ENCODE data around the gene CEP164. TPM values are rescaled to one million over a fixed set of nuclear protein-coding genes. Genes with fewer than 3 reads are reported as not detected.
A peak's percentile ranks its signal among the peaks of the same experiment; 100 is the strongest.

CEP164 gene
- total and polyA plus RNA-seq, 9 of the 15 experiments (the other 6 are each of a cell fraction or from before 2014, with no cell fraction given), result 2.1 to 16.5 (median 10.4) TPM

GRCh38 chr11:117327567-117328374 lies at the start of gene CEP164 (continued):
- TF ChIP-seq HDGF (IDR thresholded peaks at IDR 0.05) (no peak), BRD4 (IDR thresholded peaks at IDR 0.05) (no peak; the same call in 1 of the 2 replicates), MYNN (IDR thresholded peaks at IDR 0.05) (no peak), MYNN (CRISPR knock-in tag; IDR thresholded peaks at IDR 0.05) (no peak), ZNF408 (CRISPR knock-in tag; IDR thresholded peaks at IDR 0.05; ENCODE audit: low read depth) (no peak), HSF4 (CRISPR knock-in tag; IDR thresholded peaks at IDR 0.05; ENCODE audit: borderline replicate concordance) (no peak), ZBTB11 (CRISPR knock-in tag; IDR thresholded peaks at IDR 0.05) (peak in 1 of 3 experiments; percentile 83; a peak in 2 of 6 replicates), PTRF (tag; IDR thresholded peaks at IDR 0.05) (no peak), ZNF134 (CRISPR knock-in tag; conservative IDR thresholded peaks at IDR 0.05) (no peak; the same call in 1 of the 2 replicates), MNT (conservative IDR thresholded peaks at IDR 0.05) (peak; percentile 88 to 91), HMGN3 (IDR thresholded peaks at IDR 0.05; ENCODE audit: borderline replicate concordance, extremely low read depth, insufficient read length, low read depth, low read length) (peak; percentile 64), MXI1 (IDR thresholded peaks at IDR 0.05; ENCODE audit: low read depth, low read length) (peak; percentile 53; the same call in 1 of the 2 replicates), SAFB (IDR thresholded peaks at IDR 0.05; ENCODE audit: borderline replicate concordance, low read depth, low read length) (no peak), SRSF9 (IDR thresholded peaks at IDR 0.05; ENCODE audit: borderline replicate concordance, low read depth, low read length) (no peak), GABPA (tag; conservative IDR thresholded peaks at IDR 0.05; ENCODE audit: low read depth) (peak; percentile 94), ZBTB33 (CRISPR knock-in tag; IDR thresholded peaks at IDR 0.05) (peak; percentile 27; the same call in 1 of the 2 replicates), ZNF512 (tag; IDR thresholded peaks at IDR 0.05) (no peak)
